ENCODE results near the gene LBHD2.

LBHD2 gene

GRCh38 chr14:103121121-103121845 is 37.3 kb downstream of the LBHD2 start:
- no peak for DNase-seq (ENCODE audit: low read depth)

GRCh38 chr14:103121846-103122584 is 38.0 kb downstream of the LBHD2 start:
- no peak for DNase-seq (ENCODE audit: low read depth)

DNA sequence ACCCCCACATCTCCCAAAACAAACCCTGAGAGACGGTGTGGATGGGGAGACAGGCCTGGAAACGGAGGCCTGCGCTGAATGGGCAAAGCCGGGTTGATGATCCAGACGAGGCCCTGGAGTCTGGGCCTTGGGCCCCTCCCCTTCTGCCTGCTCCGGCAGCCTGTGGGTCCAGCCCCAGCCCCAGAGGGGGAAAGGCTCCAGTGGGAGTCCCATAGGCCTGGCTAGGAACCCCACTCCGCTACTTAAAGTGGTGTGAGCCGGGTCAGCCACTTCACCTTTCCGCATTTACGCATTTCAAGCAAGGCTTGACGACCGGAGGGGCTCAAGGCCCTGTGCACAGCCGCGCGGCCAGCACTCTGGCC is 38.6 kb downstream of the LBHD2 start:
- DNase-seq (ENCODE audit: low read depth) = no peak

GRCh38 chr14:103122947-103123633 is 39.1 kb downstream of the LBHD2 start, which contains the start of gene TNFAIP2:
TSS of gene TNFAIP2 (plus strand) at chr14:103123461. CDS start at chr14:103126458, 2,997 bp downstream.
- no peak for DNase-seq (ENCODE audit: low read depth)

GRCh38 chr14:103123634-103124500 is 39.9 kb downstream of the LBHD2 start:
- DNase-seq (ENCODE audit: low read depth) = no peak

- DNase-seq (ENCODE audit: low read depth) = no peak
These were observed 40.5 kb downstream of the LBHD2 start for GRCh38 chr14:103124501-103125001.

DNA sequence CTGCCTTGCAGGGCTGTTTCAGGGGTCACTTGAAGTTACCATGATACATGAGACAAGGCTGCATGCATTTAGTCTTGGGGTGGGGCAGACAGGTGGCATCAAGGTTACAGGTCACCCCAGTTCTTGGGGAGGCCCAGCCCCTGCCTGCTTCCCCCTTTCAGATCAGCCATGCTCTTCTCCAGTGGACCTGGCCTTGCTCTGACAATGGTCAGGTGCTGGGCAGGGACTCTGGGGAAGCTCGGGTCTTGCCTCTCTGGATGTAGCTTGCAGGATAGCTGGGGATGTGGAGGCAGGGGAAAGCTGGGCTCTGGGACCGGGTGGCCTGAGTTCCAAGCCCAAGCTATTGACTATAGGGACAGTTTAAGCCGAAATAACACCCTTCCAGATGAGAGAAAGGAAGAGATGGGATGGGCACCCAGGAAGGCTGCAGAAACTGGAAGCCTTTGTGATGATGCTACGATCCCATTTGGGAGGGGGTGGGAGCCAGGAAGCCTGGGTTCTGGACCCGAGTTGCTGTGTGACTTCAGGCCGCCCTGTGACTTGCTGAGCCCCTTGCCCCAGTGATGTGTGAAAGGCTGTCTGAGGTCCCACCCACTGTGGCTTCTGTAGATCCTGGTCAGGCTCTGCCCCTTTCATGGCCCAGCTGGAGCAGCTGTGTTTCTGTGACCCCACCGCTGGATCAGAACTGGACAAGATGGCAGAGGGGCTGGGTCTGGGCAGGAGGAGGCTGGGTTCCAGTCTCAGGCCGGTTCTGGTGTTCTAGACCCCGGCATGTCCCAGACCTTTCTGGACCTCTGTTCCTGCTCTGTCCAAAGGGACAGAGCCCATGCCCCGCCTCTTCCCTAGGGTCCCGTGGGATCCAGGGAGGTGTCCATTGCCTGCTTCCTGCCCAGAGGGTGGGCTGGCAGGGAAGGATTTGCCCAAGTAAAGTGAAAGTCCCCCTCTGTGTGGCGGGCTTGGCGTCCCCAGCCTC is 41.4 kb downstream of the LBHD2 start:
- DNase-seq (ENCODE audit: low read depth) = no peak

- DNase-seq (ENCODE audit: low read depth) = no peak
These were observed 42.3 kb downstream of the LBHD2 start for GRCh38 chr14:103126088-103126872.

DNA sequence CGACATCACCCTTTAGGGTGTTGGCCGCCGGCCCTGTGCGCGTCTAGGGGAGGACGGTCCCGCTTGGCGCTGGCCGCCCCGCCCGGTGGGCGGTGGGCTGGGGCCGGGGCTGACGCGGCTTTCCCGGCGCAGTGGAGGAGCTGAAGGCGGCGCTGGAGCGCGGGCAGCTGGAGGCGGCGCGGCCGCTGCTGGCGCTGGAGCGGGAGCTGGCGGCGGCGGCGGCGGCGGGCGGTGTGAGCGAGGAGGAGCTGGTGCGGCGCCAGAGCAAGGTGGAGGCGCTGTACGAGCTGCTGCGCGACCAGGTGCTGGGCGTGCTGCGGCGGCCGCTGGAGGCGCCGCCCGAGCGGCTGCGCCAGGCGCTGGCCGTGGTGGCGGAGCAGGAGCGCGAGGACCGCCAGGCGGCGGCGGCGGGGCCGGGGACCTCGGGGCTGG is 42.9 kb downstream of the LBHD2 start:
- no peak for DNase-seq (ENCODE audit: low read depth)

- no peak for DNase-seq (ENCODE audit: low read depth)
These were observed 43.3 kb downstream of the LBHD2 start for GRCh38 chr14:103127356-103127755.

DNA sequence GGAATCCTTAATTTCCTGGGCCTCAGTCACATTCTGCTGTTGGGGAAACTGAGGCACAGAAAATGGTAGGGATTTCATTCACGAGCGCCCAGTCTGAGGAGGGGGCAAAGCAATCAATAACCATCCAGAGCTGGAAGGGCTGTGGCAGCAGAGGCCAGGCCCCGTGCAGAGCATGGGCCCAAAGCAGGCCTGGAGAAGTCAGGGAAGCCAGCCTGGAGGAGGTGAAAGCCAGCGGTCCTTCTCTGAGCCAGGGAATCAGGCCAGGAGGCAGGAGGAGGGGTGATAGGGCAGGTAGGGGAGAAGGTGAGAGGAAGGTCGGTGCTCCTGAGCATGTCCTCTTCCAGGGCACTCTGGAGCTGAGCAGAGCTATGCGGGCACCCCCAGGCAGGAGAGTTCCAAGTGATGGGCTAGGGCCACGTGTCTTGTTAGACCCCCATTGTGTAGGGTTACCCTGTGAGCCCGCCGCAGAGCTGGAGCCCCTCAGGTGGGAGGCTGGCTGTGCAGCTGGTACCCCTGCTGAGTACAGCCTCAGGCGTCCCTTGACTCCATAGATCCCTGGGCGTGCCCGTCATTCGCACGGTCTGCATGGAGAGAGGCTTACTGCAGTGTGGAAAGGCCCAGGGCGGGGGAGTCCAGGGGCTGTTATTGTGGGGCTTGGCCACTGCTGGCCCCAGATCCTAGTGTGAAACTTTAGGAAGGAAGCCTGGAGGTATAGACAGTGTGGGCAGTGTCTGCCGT is 44.0 kb downstream of the LBHD2 start:
- DNase-seq (ENCODE audit: low read depth) = no peak

- no peak for DNase-seq (ENCODE audit: low read depth)
These were observed 44.8 kb downstream of the LBHD2 start for GRCh38 chr14:103128631-103129300.

- no peak for DNase-seq (ENCODE audit: low read depth)
These were observed 45.4 kb downstream of the LBHD2 start for GRCh38 chr14:103129301-103130016.

DNA sequence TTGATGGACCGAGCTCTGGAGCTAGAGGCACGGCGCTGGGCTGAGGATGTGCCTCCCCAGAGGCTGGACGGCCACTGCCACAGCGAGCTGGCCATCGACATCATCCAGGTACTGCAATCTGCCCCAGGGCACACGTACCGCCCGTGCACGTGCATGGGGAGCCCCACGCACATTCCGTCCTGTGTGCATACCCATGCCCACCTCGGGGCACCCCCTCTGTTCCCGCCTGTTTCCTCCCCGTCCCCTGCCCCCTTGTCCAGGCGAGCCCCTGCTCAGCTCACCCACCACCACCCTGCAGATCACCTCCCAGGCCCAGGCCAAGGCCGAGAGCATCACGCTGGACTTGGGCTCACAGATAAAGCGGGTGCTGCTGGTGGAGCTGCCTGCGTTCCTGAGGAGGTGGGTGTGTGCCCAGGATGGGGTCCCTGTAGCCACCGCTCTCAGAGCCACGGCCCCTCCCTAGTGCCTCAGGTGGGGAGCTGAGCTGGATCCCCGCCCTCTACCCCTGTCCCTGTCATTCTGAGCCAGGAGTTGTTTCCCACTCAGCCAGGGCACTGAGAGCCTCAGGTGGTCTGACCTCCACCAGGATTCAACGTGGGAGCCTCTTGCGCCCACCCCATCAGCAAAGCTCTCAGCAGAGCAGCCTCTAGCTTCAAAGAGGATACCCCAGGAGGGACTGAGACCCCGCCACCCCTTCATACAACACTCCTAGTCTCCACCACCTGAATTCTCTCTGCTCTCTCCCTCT is 46.2 kb downstream of the LBHD2 start:
- DNase-seq (ENCODE audit: low read depth) = no peak

GRCh38 chr14:103130965-103131364 is 47.0 kb downstream of the LBHD2 start:
- no peak for DNase-seq (ENCODE audit: low read depth)

DNA sequence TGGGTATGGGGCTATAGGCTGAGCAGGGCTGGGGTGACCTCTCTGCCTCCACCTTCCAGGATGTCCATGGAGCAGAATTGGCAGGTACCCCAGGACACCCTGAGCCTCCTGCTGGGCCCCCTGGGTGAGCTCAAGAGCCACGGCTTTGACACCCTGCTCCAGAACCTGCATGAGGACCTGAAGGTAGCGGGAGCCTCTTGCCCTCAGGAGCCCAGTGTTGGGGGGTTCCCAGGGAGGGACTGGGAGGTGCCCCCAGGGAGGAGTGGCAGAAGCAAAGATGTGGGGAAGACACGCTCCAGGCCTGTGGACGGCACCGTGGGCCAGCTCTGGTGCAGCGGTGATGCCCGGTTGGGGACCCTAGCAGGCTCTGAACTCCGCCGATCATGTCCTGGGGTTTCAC is 47.6 kb downstream of the LBHD2 start:
- DNase-seq (ENCODE audit: low read depth) = no peak
